ENCODE measurements around the gene PROM1. TPM values are rescaled to one million over a fixed set of nuclear protein-coding genes. Genes with fewer than 3 reads are reported as not detected.

PROM1 gene
- total RNA-seq, 1 experiment from 2014 or later: 65.1 TPM

DNA sequence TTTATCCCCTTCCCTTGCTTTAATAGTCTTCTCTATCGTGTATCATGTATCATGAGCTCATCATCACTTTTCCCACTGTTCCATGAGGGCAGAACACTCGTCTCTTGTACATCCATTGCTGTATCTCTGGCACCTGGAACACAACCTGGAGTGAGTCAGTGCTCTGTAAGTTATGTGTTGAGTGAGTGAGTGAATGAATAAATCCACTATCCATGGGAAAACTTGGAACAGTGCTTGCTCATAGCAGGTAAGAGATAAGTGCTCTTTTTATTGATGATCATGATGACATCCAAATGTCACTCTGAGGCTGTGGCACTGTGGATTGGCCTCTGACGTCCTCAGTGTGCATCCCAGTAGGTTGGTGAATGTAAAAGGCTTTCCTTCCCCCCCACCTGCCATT is 149.6 kb downstream of the PROM1 start (continued):
- TF ChIP-seq ELF4 (CRISPR knock-in tag; IDR thresholded peaks at IDR 0.05; ENCODE audit: low read depth) (no peak), PRRX2 (CRISPR knock-in tag; IDR thresholded peaks at IDR 0.05) (no peak), ZNF416 (CRISPR knock-in tag; IDR thresholded peaks at IDR 0.05) (no peak), NFE2L1 (CRISPR knock-in tag; IDR thresholded peaks at IDR 0.05) (no peak), NR1H2 (CRISPR knock-in tag; IDR thresholded peaks at IDR 0.05) (no peak)
- TF ChIP-seq, protein P1, sequence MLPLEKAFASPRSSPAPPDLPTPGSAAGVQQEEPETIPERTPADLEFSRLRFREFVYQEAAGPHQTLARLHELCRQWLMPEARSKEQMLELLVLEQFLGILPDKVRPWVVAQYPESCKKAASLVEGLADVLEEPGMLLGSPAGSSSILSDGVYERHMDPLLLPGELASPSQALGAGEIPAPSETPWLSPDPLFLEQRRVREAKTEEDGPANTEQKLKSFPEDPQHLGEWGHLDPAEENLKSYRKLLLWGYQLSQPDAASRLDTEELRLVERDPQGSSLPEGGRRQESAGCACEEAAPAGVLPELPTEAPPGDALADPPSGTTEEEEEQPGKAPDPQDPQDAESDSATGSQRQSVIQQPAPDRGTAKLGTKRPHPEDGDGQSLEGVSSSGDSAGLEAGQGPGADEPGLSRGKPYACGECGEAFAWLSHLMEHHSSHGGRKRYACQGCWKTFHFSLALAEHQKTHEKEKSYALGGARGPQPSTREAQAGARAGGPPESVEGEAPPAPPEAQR (CRISPR knock-in tag; IDR thresholded peaks at IDR 0.05): no peak

DNA sequence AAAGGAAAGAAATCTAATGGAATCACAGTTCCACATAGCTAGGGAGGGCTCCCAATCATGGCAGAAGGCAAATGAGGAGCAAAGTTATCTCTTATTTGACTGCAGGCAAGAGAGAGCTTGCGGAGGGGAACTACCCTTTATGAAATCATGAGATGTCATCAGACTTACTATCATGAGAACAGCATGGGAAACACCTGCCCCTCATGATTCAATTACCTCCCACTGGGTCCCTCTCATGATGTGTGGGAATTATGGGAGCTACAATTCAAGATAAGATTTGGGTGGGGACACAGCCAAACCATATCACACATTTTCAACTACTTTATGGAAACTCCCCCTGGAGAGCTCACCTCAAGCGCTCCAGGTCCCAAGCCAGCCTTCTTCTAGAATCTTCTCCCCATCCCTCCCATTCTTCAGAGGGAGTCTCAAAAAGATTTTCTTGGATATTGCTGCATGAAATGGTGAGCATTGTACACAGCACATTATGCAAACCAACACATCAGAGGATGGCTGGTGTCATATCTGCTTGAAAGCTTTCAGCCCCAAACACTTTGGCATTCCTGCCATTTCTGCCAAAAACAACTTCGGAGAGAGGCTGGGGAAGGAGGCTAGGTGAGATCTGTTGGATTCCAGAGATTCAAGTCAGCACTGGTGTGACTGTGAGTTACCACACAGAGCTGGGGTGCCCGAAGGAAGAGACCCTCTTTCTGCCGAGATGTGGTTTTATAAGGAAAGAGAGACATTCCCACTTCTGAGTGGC is 152.2 kb downstream of the PROM1 start:
- Mint-ChIP-seq H3K4me1 (no peaks in the 10 kb centered on the region), H3K9me3 (no peaks in the 10 kb centered on the region), H3K27me3 (ENCODE audit: low read depth) (no peaks in the 10 kb centered on the region), H3K36me3 (no peaks in the 10 kb centered on the region), H3K4me3 (no peak overlapping the region), H3K27ac (no peak overlapping the region)
- ChIA-PET POLR2A (no interaction called here), CTCF (no interaction called here)
- DNase-seq (ENCODE audit: low spot score): no peak
- ATAC-seq: no peak
- TF ChIP-seq TCF7 (CRISPR knock-in tag; IDR thresholded peaks at IDR 0.05; ENCODE audit: low read depth) (no peak), MXD4 (CRISPR knock-in tag; IDR thresholded peaks at IDR 0.05; ENCODE audit: borderline replicate concordance) (no peak), CREB1 (CRISPR knock-in tag; IDR thresholded peaks at IDR 0.05) (no peak), SMAD3 (CRISPR knock-in tag; IDR thresholded peaks at IDR 0.05; ENCODE audit: borderline replicate concordance) (no peak), ELF4 (CRISPR knock-in tag; IDR thresholded peaks at IDR 0.05; ENCODE audit: low read depth) (no peak), ZNF416 (CRISPR knock-in tag; IDR thresholded peaks at IDR 0.05) (no peak), TEAD1 (CRISPR knock-in tag; IDR thresholded peaks at IDR 0.05) (no peak), ATF1 (CRISPR knock-in tag; IDR thresholded peaks at IDR 0.05) (no peak), CREM (CRISPR knock-in tag; IDR thresholded peaks at IDR 0.05) (no peak), GRHL2 (CRISPR knock-in tag; IDR thresholded peaks at IDR 0.05; ENCODE audit: insufficient replicate concordance, severe bottlenecking) (no peak)
- TF ChIP-seq, protein P2, sequence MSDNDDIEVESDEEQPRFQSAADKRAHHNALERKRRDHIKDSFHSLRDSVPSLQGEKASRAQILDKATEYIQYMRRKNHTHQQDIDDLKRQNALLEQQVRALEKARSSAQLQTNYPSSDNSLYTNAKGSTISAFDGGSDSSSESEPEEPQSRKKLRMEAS (CRISPR knock-in tag; IDR thresholded peaks at IDR 0.05): no peak

DNA sequence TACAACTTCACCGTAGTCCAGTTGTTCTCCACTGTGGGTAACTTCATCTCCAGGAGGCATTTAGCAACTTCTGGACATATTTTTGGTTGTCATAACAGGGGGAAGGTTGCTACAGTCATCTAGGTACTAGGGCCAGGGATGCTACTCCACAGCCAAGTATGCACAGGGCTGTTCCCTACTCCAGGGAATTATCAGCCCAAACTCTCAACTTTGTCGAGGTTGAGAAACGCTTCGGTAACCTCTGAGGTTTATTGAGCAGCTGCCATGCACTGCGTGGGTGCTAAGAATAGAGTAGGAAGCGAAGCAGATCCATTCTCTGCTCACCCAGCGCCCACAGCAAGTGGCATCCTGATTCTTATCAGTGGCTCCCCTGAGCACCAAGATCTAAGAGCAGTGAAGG is 153.5 kb downstream of the PROM1 start:
- Mint-ChIP-seq H3K27ac (no peak overlapping the region), H3K36me3 (no peaks in the 10 kb centered on the region), H3K27me3 (ENCODE audit: low read depth) (no peaks in the 10 kb centered on the region), H3K9me3 (no peaks in the 10 kb centered on the region), H3K4me3 (no peak overlapping the region), H3K4me1 (no peaks in the 10 kb centered on the region)
- TF ChIP-seq ZNF138 (CRISPR knock-in tag; conservative IDR thresholded peaks at IDR 0.05): no peak
- TF ChIP-seq PRRX2 (CRISPR knock-in tag; IDR thresholded peaks at IDR 0.05): no peak
- no peak for TF ChIP-seq SP1 (CRISPR knock-in tag; conservative IDR thresholded peaks at IDR 0.05)
- TF ChIP-seq ELF4 (CRISPR knock-in tag; IDR thresholded peaks at IDR 0.05; ENCODE audit: low read depth): no peak
- TF ChIP-seq JUN (CRISPR knock-in tag; IDR thresholded peaks at IDR 0.05): no peak
- TF ChIP-seq, protein P3, sequence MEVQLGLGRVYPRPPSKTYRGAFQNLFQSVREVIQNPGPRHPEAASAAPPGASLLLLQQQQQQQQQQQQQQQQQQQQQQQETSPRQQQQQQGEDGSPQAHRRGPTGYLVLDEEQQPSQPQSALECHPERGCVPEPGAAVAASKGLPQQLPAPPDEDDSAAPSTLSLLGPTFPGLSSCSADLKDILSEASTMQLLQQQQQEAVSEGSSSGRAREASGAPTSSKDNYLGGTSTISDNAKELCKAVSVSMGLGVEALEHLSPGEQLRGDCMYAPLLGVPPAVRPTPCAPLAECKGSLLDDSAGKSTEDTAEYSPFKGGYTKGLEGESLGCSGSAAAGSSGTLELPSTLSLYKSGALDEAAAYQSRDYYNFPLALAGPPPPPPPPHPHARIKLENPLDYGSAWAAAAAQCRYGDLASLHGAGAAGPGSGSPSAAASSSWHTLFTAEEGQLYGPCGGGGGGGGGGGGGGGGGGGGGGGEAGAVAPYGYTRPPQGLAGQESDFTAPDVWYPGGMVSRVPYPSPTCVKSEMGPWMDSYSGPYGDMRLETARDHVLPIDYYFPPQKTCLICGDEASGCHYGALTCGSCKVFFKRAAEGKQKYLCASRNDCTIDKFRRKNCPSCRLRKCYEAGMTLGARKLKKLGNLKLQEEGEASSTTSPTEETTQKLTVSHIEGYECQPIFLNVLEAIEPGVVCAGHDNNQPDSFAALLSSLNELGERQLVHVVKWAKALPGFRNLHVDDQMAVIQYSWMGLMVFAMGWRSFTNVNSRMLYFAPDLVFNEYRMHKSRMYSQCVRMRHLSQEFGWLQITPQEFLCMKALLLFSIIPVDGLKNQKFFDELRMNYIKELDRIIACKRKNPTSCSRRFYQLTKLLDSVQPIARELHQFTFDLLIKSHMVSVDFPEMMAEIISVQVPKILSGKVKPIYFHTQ (CRISPR knock-in tag; IDR thresholded peaks at IDR 0.05): no peak
- TF ChIP-seq, protein P4, sequence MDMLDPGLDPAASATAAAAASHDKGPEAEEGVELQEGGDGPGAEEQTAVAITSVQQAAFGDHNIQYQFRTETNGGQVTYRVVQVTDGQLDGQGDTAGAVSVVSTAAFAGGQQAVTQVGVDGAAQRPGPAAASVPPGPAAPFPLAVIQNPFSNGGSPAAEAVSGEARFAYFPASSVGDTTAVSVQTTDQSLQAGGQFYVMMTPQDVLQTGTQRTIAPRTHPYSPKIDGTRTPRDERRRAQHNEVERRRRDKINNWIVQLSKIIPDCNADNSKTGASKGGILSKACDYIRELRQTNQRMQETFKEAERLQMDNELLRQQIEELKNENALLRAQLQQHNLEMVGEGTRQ (CRISPR knock-in tag; IDR thresholded peaks at IDR 0.05): no peak
- ATAC-seq (no peak), DNase-seq (ENCODE audit: low spot score) (no peak)
- CTCF ChIA-PET: interaction anchor here (0.7 to 1.4 kb wide), 3 partner anchors 34 to 125 kb away, joined by 4 to 5 read pairs (median 4); no protein-coding TSS in a partner anchor
- POLR2A ChIA-PET: no interaction called here
